Measurements from ENCODE around the gene F5.

The F5 gene

GRCh38 chr1:169586395-169587255 lies at the start of gene F5:
F5 (minus strand) TSS chr1:169586481; CDS start chr1:169586386, 95 bp downstream.
- in situ Hi-C loops (cut with MboI; ENCODE audit: low sequenced_read_pairs) = no loop called here

- in situ Hi-C loops (cut with MboI; ENCODE audit: low sequenced_read_pairs) = no loop called here
Measured at GRCh38 chr1:169634877-169635276, 48.6 kb upstream of the F5 start.

GRCh38 chr1:169634145-169634544 lies 47.9 kb upstream of the F5 start:
- in situ Hi-C loops (cut with MboI; ENCODE audit: low sequenced_read_pairs) = no loop called here

GRCh38 chr1:169631249-169631648 lies 45.0 kb upstream of the F5 start:
- in situ Hi-C loops (cut with MboI; ENCODE audit: low sequenced_read_pairs) = no loop called here

GRCh38 chr1:169630006-169630405 lies 43.7 kb upstream of the F5 start, which contains the start of gene SELP:
SELP (minus strand) TSS chr1:169630124; CDS start chr1:169630074, 50 bp downstream.
- in situ Hi-C loops (cut with MboI; ENCODE audit: low sequenced_read_pairs) = no loop called here

- in situ Hi-C loops (cut with MboI; ENCODE audit: low sequenced_read_pairs) = no loop called here
Measured at GRCh38 chr1:169624912-169625311, 38.6 kb upstream of the F5 start.

GRCh38 chr1:169624122-169624521 lies 37.8 kb upstream of the F5 start:
- in situ Hi-C loops (cut with MboI; ENCODE audit: low sequenced_read_pairs) = no loop called here

- in situ Hi-C loops (cut with MboI; ENCODE audit: low sequenced_read_pairs) = no loop called here
Measured at GRCh38 chr1:169623132-169623926, 37.0 kb upstream of the F5 start.

GRCh38 chr1:169620565-169620964 lies 34.3 kb upstream of the F5 start:
- in situ Hi-C loops (cut with MboI; ENCODE audit: low sequenced_read_pairs) = no loop called here

GRCh38 chr1:169618367-169618766 lies 32.1 kb upstream of the F5 start:
- in situ Hi-C loops (cut with MboI; ENCODE audit: low sequenced_read_pairs) = no loop called here

- in situ Hi-C loops (cut with MboI; ENCODE audit: low sequenced_read_pairs) = no loop called here
Measured at GRCh38 chr1:169615803-169616202, 29.5 kb upstream of the F5 start.

- in situ Hi-C loops (cut with MboI; ENCODE audit: low sequenced_read_pairs) = no loop called here
Measured at GRCh38 chr1:169610858-169611257, 24.6 kb upstream of the F5 start.

- in situ Hi-C loops (cut with MboI; ENCODE audit: low sequenced_read_pairs) = no loop called here
Measured at GRCh38 chr1:169610108-169610507, 23.8 kb upstream of the F5 start.

- in situ Hi-C loops (cut with MboI; ENCODE audit: low sequenced_read_pairs) = loop anchor here (10.0 kb wide), 1 partner anchor 97 kb away; no protein-coding TSS in a partner anchor
Measured at GRCh38 chr1:169608226-169608625, 21.9 kb upstream of the F5 start.

GRCh38 chr1:169604781-169605560 lies 18.7 kb upstream of the F5 start:
- in situ Hi-C loops (cut with MboI; ENCODE audit: low sequenced_read_pairs) = loop anchor here (10.0 kb wide), 1 partner anchor 100 kb away; no protein-coding TSS in a partner anchor

- in situ Hi-C loops (cut with MboI; ENCODE audit: low sequenced_read_pairs) = loop anchor here (10.0 kb wide), 1 partner anchor 104 kb away; no protein-coding TSS in a partner anchor
Measured at GRCh38 chr1:169601096-169601881, 15.0 kb upstream of the F5 start.

- in situ Hi-C loops (cut with MboI; ENCODE audit: low sequenced_read_pairs) = no loop called here
Measured at GRCh38 chr1:169595764-169596711, 9.8 kb upstream of the F5 start.

GRCh38 chr1:169594391-169594790 lies 8.1 kb upstream of the F5 start:
- in situ Hi-C loops (cut with MboI; ENCODE audit: low sequenced_read_pairs) = no loop called here

GRCh38 chr1:169590932-169591331 lies 4.7 kb upstream of the F5 start:
- in situ Hi-C loops (cut with MboI; ENCODE audit: low sequenced_read_pairs) = no loop called here

Measured in HL-60/S4 (cell line).